Tibial nerve (tissue), 4 donors: ENCODE measurements around the gene RAB4B. TPM values are rescaled to one million over a fixed set of nuclear protein-coding genes. Genes with fewer than 3 reads are reported as not detected.

Experiments
- DNase-seq, 2 donors: peaks; one replicate each; pipeline ENCODE4 v3.0.0-alpha.2; 2019; ENCODE audit warnings: low spot score in 2 of 2
- H3K27ac ChIP-seq, 4 donors: fragments of 200-600 bp; sonication (generic) in 3 of 4; one replicate each; pipeline ENCODE4 v1.5.1; 2017 to 2019; ENCODE audit warnings: mild to moderate bottlenecking in 1 of 4
- H3K27me3 ChIP-seq, 2 donors: fragments of 200-600 bp; sonication (generic) in 1 of 2; one replicate each; pipeline versions ENCODE4 v1.5.1 to v1.6.0; 2017 to 2019
- H3K36me3 ChIP-seq, 3 donors: fragments of 200-600 bp; sonication (generic); one replicate each; pipeline ENCODE4 v1.5.1; 2018 to 2019
- H3K4me1 ChIP-seq, 4 donors: fragments of 200-600 bp; sonication (generic) in 3 of 4; one replicate each; pipeline ENCODE4 v1.5.1; 2017 to 2019
- H3K4me3 ChIP-seq, 4 donors: fragments of 200-600 bp; sonication (generic) in 3 of 4; one replicate each; pipeline ENCODE4 v1.5.1; 2017 to 2019; ENCODE audit warnings: mild to moderate bottlenecking in 1 of 4, moderate library complexity in 1 of 4
- H3K9me3 ChIP-seq, 4 donors: fragments of 200-600 bp; sonication (generic) in 3 of 4; one replicate each; pipeline ENCODE4 v1.5.1; 2017 to 2019
- EP300 ChIP-seq, 2 donors: sonication (generic); formaldehyde crosslinking; IDR thresholded peaks; one replicate each; pipeline ENCODE4 v1.6.1; 2017; ENCODE audit warnings: antibody characterized with exemption in 2 of 2, mild to moderate bottlenecking in 1 of 2
- POLR2A ChIP-seq, 2 donors: fragments of 450-650 bp; IDR thresholded peaks; one replicate each; pipeline ENCODE4 v1.6.1; 2017; ENCODE audit warnings: antibody characterized with exemption in 2 of 2, mild to moderate bottlenecking in 2 of 2, moderate library complexity in 2 of 2
- WGBS, 2 donors: methylation state at CpG; one replicate each; pipeline ENCODE4 v1.1.5; 2018; 5-methylcytosine and 5-hydroxymethylcytosine counted together
- total RNA-seq, 4 donors: library from RNA; depleted of rRNA; stranded (reverse); fragments of >200 nt; gene quantifications; one replicate each; pipeline ENCODE4 v1.1.0, GENCODE V29; 2016
- TF ChIP-seq, protein P1 (sequence below), 5 experiments: fragments of 200-600 bp in 3 of 5; fragments of 450-650 bp in 2 of 5; sonication (generic) in 3 of 5; IDR thresholded peaks; one replicate each; pipeline ENCODE4 v1.5.1; 2016 to 2019; ENCODE audit warnings: antibody characterized with exemption in 5 of 5, mild to moderate bottlenecking in 3 of 5, moderate library complexity in 2 of 5

The RAB4B gene
- total RNA-seq, 4 donors from 2014 or later = 38.3 to 66.6 (median 52.0) TPM

DNA sequence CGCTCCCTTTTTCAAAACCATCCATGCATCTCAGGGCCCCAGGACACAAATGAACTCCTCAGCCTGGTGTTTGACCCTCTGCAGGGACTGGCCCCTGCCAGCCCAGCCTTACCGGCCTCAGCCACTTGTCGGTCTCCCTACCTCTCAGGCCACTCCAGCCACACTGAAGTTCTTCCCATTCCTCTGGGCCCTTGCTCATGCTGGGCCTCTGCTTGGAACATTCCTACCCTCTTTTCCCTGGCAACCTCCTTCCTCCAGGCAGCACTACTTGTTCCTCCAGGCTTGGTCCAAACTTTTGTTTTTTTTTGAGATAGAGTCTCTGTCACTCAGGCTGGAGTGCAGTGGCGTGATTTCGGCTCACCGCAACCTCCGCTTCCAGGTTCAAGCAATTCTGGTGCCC is 13.3 kb downstream of the RAB4B start:
- 75 to 78% methylated on average over 7 of the region's 7 CpGs for WGBS, 2 donors
- Histone ChIP-seq H3K27ac (peak overlapping the region in 2 of 4 donors; percentile 0 to 23), H3K9me3 (no peaks in the 10 kb centered on the region), H3K4me3 (no peak overlapping the region), H3K36me3 (peaks cover 0 to 62% (median 4%) of the 10 kb centered on the region in 3 donors), H3K27me3 (no peaks in the 10 kb centered on the region), H3K4me1 (peaks cover 0 to 14% (median 4%) of the 10 kb centered on the region in 4 donors)
- no peak for DNase-seq
- TF ChIP-seq EP300 (IDR thresholded peaks at IDR 0.05) (no peak), POLR2A (IDR thresholded peaks at IDR 0.05) (no peak)
- TF ChIP-seq, protein P1, sequence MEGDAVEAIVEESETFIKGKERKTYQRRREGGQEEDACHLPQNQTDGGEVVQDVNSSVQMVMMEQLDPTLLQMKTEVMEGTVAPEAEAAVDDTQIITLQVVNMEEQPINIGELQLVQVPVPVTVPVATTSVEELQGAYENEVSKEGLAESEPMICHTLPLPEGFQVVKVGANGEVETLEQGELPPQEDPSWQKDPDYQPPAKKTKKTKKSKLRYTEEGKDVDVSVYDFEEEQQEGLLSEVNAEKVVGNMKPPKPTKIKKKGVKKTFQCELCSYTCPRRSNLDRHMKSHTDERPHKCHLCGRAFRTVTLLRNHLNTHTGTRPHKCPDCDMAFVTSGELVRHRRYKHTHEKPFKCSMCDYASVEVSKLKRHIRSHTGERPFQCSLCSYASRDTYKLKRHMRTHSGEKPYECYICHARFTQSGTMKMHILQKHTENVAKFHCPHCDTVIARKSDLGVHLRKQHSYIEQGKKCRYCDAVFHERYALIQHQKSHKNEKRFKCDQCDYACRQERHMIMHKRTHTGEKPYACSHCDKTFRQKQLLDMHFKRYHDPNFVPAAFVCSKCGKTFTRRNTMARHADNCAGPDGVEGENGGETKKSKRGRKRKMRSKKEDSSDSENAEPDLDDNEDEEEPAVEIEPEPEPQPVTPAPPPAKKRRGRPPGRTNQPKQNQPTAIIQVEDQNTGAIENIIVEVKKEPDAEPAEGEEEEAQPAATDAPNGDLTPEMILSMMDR (IDR thresholded peaks at IDR 0.05) = no peak

DNA sequence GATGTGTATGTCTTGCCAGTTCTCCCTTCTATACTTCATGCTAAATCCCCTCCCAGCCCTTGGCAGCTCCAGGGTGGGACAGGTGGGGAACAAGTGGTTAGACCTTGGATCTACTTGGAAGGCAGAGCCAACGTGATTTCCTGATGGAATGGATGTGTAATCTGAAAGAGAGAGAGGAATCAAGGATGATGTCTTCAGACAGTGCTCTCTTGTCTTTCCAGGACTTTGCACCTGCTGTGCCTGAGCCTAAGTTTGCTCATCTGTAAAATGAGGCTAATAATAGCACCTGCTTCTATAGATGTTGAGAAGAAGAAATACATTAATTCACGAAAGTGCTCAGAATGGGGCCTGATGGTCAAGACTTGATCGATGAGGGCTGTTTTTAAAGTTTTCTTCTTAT is 13.9 kb downstream of the RAB4B start:
- Histone ChIP-seq H3K36me3 (peaks cover 0 to 62% (median 0%) of the 10 kb centered on the region in 3 donors), H3K9me3 (no peaks in the 10 kb centered on the region), H3K4me1 (peaks cover 0 to 14% (median 4%) of the 10 kb centered on the region in 4 donors), H3K27ac (peak overlapping the region in 3 of 4 donors; percentile 23 to 55 (median 46)), H3K27me3 (no peaks in the 10 kb centered on the region), H3K4me3 (no peak overlapping the region)
- TF ChIP-seq, protein P1 (IDR thresholded peaks at IDR 0.05) = no peak
- TF ChIP-seq EP300 (IDR thresholded peaks at IDR 0.05) (no peak), POLR2A (IDR thresholded peaks at IDR 0.05) (no peak)
- DNase-seq = no peak
- 80 to 95% methylated on average over 3 of the region's 3 CpGs for WGBS, 2 donors

- peaks cover 0 to 33% (median 0%) of the 10 kb centered on the region in 3 donors for H3K36me3 ChIP-seq
- TF ChIP-seq POLR2A (IDR thresholded peaks at IDR 0.05) (no peak), EP300 (IDR thresholded peaks at IDR 0.05) (no peak)
- TF ChIP-seq, protein P1 (IDR thresholded peaks at IDR 0.05) = no peak
- H3K27ac ChIP-seq = peak overlapping the region; percentile 84 to 97 (median 92)
- no peaks in the 10 kb centered on the region for H3K27me3 ChIP-seq
- H3K4me1 ChIP-seq = peaks cover 0 to 44% (median 26%) of the 10 kb centered on the region in 4 donors
- H3K4me3 ChIP-seq = no peak overlapping the region
- DNase-seq = no peak
- no peaks in the 10 kb centered on the region for H3K9me3 ChIP-seq
- WGBS, 2 donors = 92 to 94% methylated on average over 13 to 14 of the region's 14 CpGs
Observed at GRCh38 chr19:40797166-40797962, 19.3 kb downstream of the RAB4B start.

GRCh38 chr19:40797963-40798682 is 20.1 kb downstream of the RAB4B start:
- Histone ChIP-seq H3K4me1 (peaks cover 0 to 44% (median 31%) of the 10 kb centered on the region in 4 donors), H3K9me3 (no peaks in the 10 kb centered on the region), H3K36me3 (peaks cover 0 to 35% (median 0%) of the 10 kb centered on the region in 3 donors), H3K27ac (peak overlapping the region; percentile 84 to 97 (median 92)), H3K4me3 (peak overlapping the region; percentile 54 to 99 (median 75)), H3K27me3 (no peaks in the 10 kb centered on the region)
- 11 to 12% methylated on average over 28 of the region's 28 CpGs for WGBS, 2 donors
- TF ChIP-seq, protein P1 (IDR thresholded peaks at IDR 0.05) = peak in 4 of 5 experiments; percentile 29 to 75 (median 54)
- TF ChIP-seq POLR2A (IDR thresholded peaks at IDR 0.05) (no peak), EP300 (IDR thresholded peaks at IDR 0.05) (no peak)
- no peak for DNase-seq
